ENCODE results near the gene GNAS. TPM values are rescaled to one million over a fixed set of nuclear protein-coding genes. Genes with fewer than 3 reads are reported as not detected.

Gene GNAS
- total RNA-seq, 1 donor, result 361 TPM

DNA sequence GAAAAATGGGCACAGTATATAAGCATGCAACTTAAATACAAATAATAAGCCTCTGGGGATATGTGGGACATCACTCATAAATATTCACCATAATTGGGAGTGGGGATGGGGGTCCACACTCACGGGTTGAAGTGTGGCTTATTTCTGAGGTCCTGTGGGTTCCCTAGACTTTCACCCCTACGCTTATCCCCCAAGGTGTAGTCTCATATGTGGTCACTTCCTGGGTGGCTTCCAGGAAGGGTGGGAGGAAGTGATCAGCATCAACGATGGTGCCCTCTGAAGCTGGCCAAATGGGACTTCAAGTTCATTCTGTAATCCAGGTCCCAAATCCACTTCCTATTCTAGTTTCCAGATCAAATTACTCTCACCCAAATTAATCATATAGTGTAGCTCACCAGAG lies 59.5 kb downstream of the GNAS start:
- DNase-seq (ENCODE audit: low read depth), result no peak
- H3K4me3 ChIP-seq (ENCODE audit: low read depth, low read length), result no peak overlapping the region
- TF ChIP-seq, protein P1, sequence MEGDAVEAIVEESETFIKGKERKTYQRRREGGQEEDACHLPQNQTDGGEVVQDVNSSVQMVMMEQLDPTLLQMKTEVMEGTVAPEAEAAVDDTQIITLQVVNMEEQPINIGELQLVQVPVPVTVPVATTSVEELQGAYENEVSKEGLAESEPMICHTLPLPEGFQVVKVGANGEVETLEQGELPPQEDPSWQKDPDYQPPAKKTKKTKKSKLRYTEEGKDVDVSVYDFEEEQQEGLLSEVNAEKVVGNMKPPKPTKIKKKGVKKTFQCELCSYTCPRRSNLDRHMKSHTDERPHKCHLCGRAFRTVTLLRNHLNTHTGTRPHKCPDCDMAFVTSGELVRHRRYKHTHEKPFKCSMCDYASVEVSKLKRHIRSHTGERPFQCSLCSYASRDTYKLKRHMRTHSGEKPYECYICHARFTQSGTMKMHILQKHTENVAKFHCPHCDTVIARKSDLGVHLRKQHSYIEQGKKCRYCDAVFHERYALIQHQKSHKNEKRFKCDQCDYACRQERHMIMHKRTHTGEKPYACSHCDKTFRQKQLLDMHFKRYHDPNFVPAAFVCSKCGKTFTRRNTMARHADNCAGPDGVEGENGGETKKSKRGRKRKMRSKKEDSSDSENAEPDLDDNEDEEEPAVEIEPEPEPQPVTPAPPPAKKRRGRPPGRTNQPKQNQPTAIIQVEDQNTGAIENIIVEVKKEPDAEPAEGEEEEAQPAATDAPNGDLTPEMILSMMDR (IDR thresholded peaks at IDR 0.05; ENCODE audit: insufficient read depth, low read depth, low read length), result no peak

- no peak overlapping the region for H3K4me3 ChIP-seq (ENCODE audit: low read depth, low read length)
- TF ChIP-seq, protein P1 (IDR thresholded peaks at IDR 0.05; ENCODE audit: insufficient read depth, low read depth, low read length), result no peak
- no peak for DNase-seq (ENCODE audit: low read depth)
These were observed 60.6 kb downstream of the GNAS start for GRCh38 chr20:58913079-58913478.

GRCh38 chr20:58918621-58919020 lies 66.1 kb downstream of the GNAS start:
- TF ChIP-seq, protein P1 (IDR thresholded peaks at IDR 0.05; ENCODE audit: insufficient read depth, low read depth, low read length), result no peak

DNA sequence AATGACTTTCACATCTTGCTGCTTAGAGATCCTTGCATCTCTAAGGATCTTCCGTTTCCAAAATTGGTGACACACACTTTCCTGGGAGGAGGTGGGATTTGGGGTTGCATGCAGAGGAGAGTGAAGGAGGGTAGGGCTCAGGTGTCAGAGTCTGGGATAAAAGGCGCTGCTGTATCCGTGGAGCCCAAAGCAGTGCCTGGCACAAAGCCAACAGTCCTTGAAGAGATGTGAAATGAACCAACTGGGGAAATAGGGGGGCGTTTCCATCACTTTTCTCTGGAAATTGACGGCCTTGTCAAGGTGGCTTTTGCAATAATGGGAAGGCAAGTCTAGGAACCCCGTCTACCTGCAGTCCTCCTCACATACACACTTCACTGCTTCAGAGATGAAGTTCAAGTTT lies 69.0 kb downstream of the GNAS start:
- DNase-seq (ENCODE audit: low read depth), result no peak
- H3K4me3 ChIP-seq (ENCODE audit: low read depth, low read length), result no peak overlapping the region
- TF ChIP-seq, protein P1 (IDR thresholded peaks at IDR 0.05; ENCODE audit: insufficient read depth, low read depth, low read length), result no peak

More at GRCh38 chr20:58918621-58919020, 66.1 kb downstream of the GNAS start:
- no peak overlapping the region for H3K4me3 ChIP-seq (ENCODE audit: low read depth, low read length)
- no peak for DNase-seq (ENCODE audit: low read depth)

DNA sequence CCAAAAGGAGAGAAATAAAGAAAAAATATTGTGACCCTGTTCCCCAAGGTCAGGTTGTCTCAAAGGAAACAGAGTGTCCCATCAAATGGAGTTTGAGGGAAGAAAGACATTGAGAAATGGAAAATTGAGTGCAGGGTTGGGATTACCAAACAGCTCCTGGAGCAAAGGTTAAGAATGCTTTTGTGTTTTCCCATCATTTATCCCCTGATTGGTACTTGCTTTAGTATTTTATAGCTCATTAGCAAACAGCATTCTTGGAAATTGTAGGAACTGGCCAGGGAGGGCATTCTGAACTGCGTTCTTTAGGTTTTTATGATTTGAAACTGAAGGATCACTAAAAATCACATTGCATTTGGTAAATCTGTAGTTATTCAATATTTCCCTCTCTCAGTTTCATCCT lies 69.5 kb downstream of the GNAS start:
- H3K4me3 ChIP-seq (ENCODE audit: low read depth, low read length), result no peak overlapping the region
- TF ChIP-seq, protein P1 (IDR thresholded peaks at IDR 0.05; ENCODE audit: insufficient read depth, low read depth, low read length), result no peak
- no peak for DNase-seq (ENCODE audit: low read depth)

GRCh38 chr20:58923117-58923712 lies 70.7 kb downstream of the GNAS start:
- TF ChIP-seq, protein P1 (IDR thresholded peaks at IDR 0.05; ENCODE audit: insufficient read depth, low read depth, low read length), result no peak
- H3K4me3 ChIP-seq (ENCODE audit: low read depth, low read length), result no peak overlapping the region
- no peak for DNase-seq (ENCODE audit: low read depth)
